ENCODE data around the gene CHTOP.
"Not testable (repeated sequence)": the region's sequence is repeated elsewhere in the genome, so short reads cannot be mapped to it uniquely, and the experiment has no call there.

- TF ChIP-seq GLIS3 (CRISPR knock-in tag; IDR thresholded peaks at IDR 0.05); PATZ1 (CRISPR knock-in tag; IDR thresholded peaks at IDR 0.05; ENCODE audit: borderline replicate concordance); ZNF565 (CRISPR knock-in tag; conservative IDR thresholded peaks at IDR 0.05; ENCODE audit: low read depth); ZFP3 (CRISPR knock-in tag; IDR thresholded peaks at IDR 0.05); CREB5 (CRISPR knock-in tag; IDR thresholded peaks at IDR 0.05; ENCODE audit: low read depth); ZC3H10 (CRISPR knock-in tag; IDR thresholded peaks at IDR 0.05); CSRNP3 (CRISPR knock-in tag; IDR thresholded peaks at IDR 0.05); ZNF8 (CRISPR knock-in tag; IDR thresholded peaks at IDR 0.05); POU6F1 (CRISPR knock-in tag; IDR thresholded peaks at IDR 0.05; ENCODE audit: borderline replicate concordance, low read depth); TOX (CRISPR knock-in tag; IDR thresholded peaks at IDR 0.05; ENCODE audit: borderline replicate concordance); OSR1 (CRISPR knock-in tag; IDR thresholded peaks at IDR 0.05): not testable (repeated sequence)
These were observed 34.8 kb downstream of the CHTOP start for GRCh38 chr1:153668672-153669071.
